ENCODE data around the gene POU2F3.
"Not testable (repeated sequence)": the region's sequence is repeated elsewhere in the genome, so short reads cannot be mapped to it uniquely, and the experiment has no call there.

The POU2F3 gene

DNA sequence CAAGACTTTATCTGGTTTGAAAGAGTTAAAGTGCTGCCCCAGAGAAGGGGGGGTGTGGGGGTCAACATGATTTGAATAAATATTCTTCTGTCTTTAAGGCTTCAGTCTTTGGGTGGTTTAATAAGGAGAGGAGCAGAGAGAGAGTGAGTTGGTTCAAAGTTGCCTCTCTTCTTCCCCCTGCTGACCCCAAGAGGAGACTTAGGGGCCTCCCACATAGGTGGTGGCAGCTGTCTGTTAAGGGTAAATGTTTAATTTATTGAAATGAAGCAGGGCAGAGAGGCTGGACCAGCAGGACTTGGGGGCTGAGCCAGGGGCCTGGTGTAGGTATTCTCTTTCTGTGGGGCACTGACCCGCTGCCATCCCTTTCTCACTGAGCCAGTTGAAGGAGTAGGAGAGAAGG, 5.5 kb downstream of the POU2F3 start:
- Histone ChIP-seq H3K4me2 (ENCODE audit: low read length) (no peak overlapping the region), H2BK15ac (replicated peaks; ENCODE audit: low read depth) (no peak overlapping the region), H3K79me2 (ENCODE audit: control insufficient read depth, insufficient read depth, low read length) (no peaks in the 10 kb centered on the region), H3K9ac (ENCODE audit: low read length) (no peak overlapping the region), H3K4ac (ENCODE audit: low read depth, low read length) (no peak overlapping the region), H3K27ac (ENCODE audit: low read depth, low read length) (no peak overlapping the region), H4K8ac (ENCODE audit: low read depth, low read length) (no peak overlapping the region), H4K5ac (ENCODE audit: low read length) (no peak overlapping the region), H3K18ac (ENCODE audit: low read length) (no peak overlapping the region), H3K79me1 (ENCODE audit: low read length) (no peaks in the 10 kb centered on the region), H3K23ac (ENCODE audit: low read length) (no peak overlapping the region), H2BK120ac (ENCODE audit: low read depth, low read length) (no peak overlapping the region), H3K27me3 (ENCODE audit: insufficient read depth, low read length, poor library complexity) (no peaks in the 10 kb centered on the region), H3K36me3 (ENCODE audit: control insufficient read depth, insufficient read depth, low read length) (no peaks in the 10 kb centered on the region), H2AK5ac (ENCODE audit: low read length) (no peak overlapping the region), H3K4me3 (ENCODE audit: low read length) (no peak overlapping the region), H3K56ac (ENCODE audit: low read length) (no peak overlapping the region), H2BK5ac (ENCODE audit: low read length) (no peak overlapping the region), H3K4me1 (ENCODE audit: control insufficient read depth, low read depth, low read length) (no peaks in the 10 kb centered on the region)
- DNase-seq = no peak
- WGBS (ENCODE audit: extremely low coverage, insufficient coverage, low lambda C conversion rate) = no CpG with 5 or more reads among the region's 1 CpG

- H3K79me1 ChIP-seq (ENCODE audit: low read length) = no peaks in the 10 kb centered on the region
- no CpG with 5 or more reads among the region's 9 CpGs for WGBS (ENCODE audit: extremely low coverage, insufficient coverage, low lambda C conversion rate)
- H3K18ac ChIP-seq (ENCODE audit: low read length) = no peak overlapping the region
- H2BK15ac ChIP-seq (replicated peaks; ENCODE audit: low read depth) = no peak overlapping the region
- no peaks in the 10 kb centered on the region for H3K27me3 ChIP-seq (ENCODE audit: insufficient read depth, low read length, poor library complexity)
- H4K5ac ChIP-seq (ENCODE audit: low read length) = no peak overlapping the region
- H2AK5ac ChIP-seq (ENCODE audit: low read length) = no peak overlapping the region
- no peak overlapping the region for H3K4me3 ChIP-seq (ENCODE audit: low read length)
- no peak overlapping the region for H3K27ac ChIP-seq (ENCODE audit: low read depth, low read length)
- no peak for DNase-seq
- H3K56ac ChIP-seq (ENCODE audit: low read length) = no peak overlapping the region
- no peaks in the 10 kb centered on the region for H3K36me3 ChIP-seq (ENCODE audit: control insufficient read depth, insufficient read depth, low read length)
- H3K4me1 ChIP-seq (ENCODE audit: control insufficient read depth, low read depth, low read length) = no peaks in the 10 kb centered on the region
- no peak overlapping the region for H3K9ac ChIP-seq (ENCODE audit: low read length)
- H3K79me2 ChIP-seq (ENCODE audit: control insufficient read depth, insufficient read depth, low read length) = no peaks in the 10 kb centered on the region
- no peak overlapping the region for H2BK5ac ChIP-seq (ENCODE audit: low read length)
- H4K8ac ChIP-seq (ENCODE audit: low read depth, low read length) = no peak overlapping the region
- H2BK120ac ChIP-seq (ENCODE audit: low read depth, low read length) = no peak overlapping the region
- no peak overlapping the region for H3K4me2 ChIP-seq (ENCODE audit: low read length)
- H3K4ac ChIP-seq (ENCODE audit: low read depth, low read length) = no peak overlapping the region
- no peak overlapping the region for H3K23ac ChIP-seq (ENCODE audit: low read length)
These were observed 8.8 kb downstream of the POU2F3 start for GRCh38 chr11:120248551-120249278.

DNA sequence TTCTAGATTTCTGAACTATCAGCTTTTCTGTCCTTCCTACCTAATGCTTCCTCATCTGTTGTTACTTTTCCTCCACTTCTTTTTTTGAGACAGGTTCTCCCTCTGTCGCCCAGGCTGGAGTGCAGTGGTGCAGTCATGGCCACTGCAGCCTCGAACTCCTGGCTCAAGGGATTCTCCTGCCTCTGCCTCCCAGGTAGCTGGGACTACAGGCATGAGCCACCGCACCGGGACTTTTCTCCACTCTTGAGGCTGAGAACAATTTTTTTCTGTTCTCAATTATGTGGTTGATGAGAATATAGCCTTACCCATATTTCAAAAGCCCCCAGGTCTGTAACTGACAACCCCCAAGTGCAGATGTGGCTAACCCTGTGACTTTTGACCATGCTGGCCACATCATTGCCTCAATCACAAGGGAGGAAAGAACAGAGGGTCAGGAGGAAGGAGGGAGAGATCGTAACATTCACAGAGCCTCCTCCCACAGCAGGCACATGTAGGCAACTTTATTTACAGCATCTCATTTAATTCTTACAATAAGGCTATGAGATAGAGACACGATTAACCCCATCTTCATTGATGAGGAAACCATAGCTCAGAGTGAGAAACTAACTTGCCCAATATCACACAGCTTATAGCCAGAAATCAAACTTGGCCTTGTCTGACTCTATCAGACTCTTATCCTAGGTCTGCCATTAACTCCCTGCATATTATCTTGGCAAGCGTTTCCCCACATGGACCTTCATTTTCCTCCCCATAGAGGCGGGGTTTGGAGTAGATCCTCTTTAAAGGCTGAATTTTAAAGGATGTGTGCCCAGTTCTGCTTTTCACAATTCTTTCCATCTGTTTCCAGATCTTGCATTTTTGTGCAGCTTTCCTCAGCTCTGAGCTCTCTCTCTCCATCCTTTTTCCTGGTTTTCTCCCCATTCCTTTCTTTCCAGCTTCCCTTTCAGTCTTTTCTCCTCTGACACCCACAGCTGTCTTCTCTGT, 9.6 kb downstream of the POU2F3 start:
- H3K27me3 ChIP-seq (ENCODE audit: insufficient read depth, low read length, poor library complexity) = no peaks in the 10 kb centered on the region
- no peak overlapping the region for H4K8ac ChIP-seq (ENCODE audit: low read depth, low read length)
- no peaks in the 10 kb centered on the region for H3K79me1 ChIP-seq (ENCODE audit: low read length)
- no peak for DNase-seq
- no peak overlapping the region for H3K4ac ChIP-seq (ENCODE audit: low read depth, low read length)
- H3K9ac ChIP-seq (ENCODE audit: low read length) = no peak overlapping the region
- no peak overlapping the region for H3K27ac ChIP-seq (ENCODE audit: low read depth, low read length)
- no peaks in the 10 kb centered on the region for H3K36me3 ChIP-seq (ENCODE audit: control insufficient read depth, insufficient read depth, low read length)
- no peak overlapping the region for H2BK120ac ChIP-seq (ENCODE audit: low read depth, low read length)
- H2BK5ac ChIP-seq (ENCODE audit: low read length) = no peak overlapping the region
- H3K4me3 ChIP-seq (ENCODE audit: low read length) = no peak overlapping the region
- H2AK5ac ChIP-seq (ENCODE audit: low read length) = no peak overlapping the region
- H3K56ac ChIP-seq (ENCODE audit: low read length) = no peak overlapping the region
- H3K18ac ChIP-seq (ENCODE audit: low read length) = no peak overlapping the region
- WGBS (ENCODE audit: extremely low coverage, insufficient coverage, low lambda C conversion rate) = no CpG with 5 or more reads among the region's 8 CpGs
- no peak overlapping the region for H2BK15ac ChIP-seq (replicated peaks; ENCODE audit: low read depth)
- H4K5ac ChIP-seq (ENCODE audit: low read length) = no peak overlapping the region
- no peak overlapping the region for H3K4me2 ChIP-seq (ENCODE audit: low read length)
- no peaks in the 10 kb centered on the region for H3K4me1 ChIP-seq (ENCODE audit: control insufficient read depth, low read depth, low read length)
- H3K79me2 ChIP-seq (ENCODE audit: control insufficient read depth, insufficient read depth, low read length) = no peaks in the 10 kb centered on the region
- H3K23ac ChIP-seq (ENCODE audit: low read length) = no peak overlapping the region

GRCh38 chr11:120253377-120253776, 13.4 kb downstream of the POU2F3 start:
- H3K4me3 ChIP-seq (ENCODE audit: low read length); H3K36me3 ChIP-seq (ENCODE audit: control insufficient read depth, insufficient read depth, low read length); H3K4me1 ChIP-seq (ENCODE audit: control insufficient read depth, low read depth, low read length); H2BK120ac ChIP-seq (ENCODE audit: low read depth, low read length); H3K23ac ChIP-seq (ENCODE audit: low read length); H3K79me1 ChIP-seq (ENCODE audit: low read length); H2BK15ac ChIP-seq (replicated peaks; ENCODE audit: low read depth); H3K56ac ChIP-seq (ENCODE audit: low read length); H3K27ac ChIP-seq (ENCODE audit: low read depth, low read length); H2BK5ac ChIP-seq (ENCODE audit: low read length); H4K8ac ChIP-seq (ENCODE audit: low read depth, low read length); H3K27me3 ChIP-seq (ENCODE audit: insufficient read depth, low read length, poor library complexity); H3K4me2 ChIP-seq (ENCODE audit: low read length); H3K4ac ChIP-seq (ENCODE audit: low read depth, low read length); H2AK5ac ChIP-seq (ENCODE audit: low read length); DNase-seq; H3K9ac ChIP-seq (ENCODE audit: low read length); H3K18ac ChIP-seq (ENCODE audit: low read length); H3K79me2 ChIP-seq (ENCODE audit: control insufficient read depth, insufficient read depth, low read length); H4K5ac ChIP-seq (ENCODE audit: low read length): not testable (repeated sequence)
- no CpG with 5 or more reads among the region's 13 CpGs for WGBS (ENCODE audit: extremely low coverage, insufficient coverage, low lambda C conversion rate)

DNA sequence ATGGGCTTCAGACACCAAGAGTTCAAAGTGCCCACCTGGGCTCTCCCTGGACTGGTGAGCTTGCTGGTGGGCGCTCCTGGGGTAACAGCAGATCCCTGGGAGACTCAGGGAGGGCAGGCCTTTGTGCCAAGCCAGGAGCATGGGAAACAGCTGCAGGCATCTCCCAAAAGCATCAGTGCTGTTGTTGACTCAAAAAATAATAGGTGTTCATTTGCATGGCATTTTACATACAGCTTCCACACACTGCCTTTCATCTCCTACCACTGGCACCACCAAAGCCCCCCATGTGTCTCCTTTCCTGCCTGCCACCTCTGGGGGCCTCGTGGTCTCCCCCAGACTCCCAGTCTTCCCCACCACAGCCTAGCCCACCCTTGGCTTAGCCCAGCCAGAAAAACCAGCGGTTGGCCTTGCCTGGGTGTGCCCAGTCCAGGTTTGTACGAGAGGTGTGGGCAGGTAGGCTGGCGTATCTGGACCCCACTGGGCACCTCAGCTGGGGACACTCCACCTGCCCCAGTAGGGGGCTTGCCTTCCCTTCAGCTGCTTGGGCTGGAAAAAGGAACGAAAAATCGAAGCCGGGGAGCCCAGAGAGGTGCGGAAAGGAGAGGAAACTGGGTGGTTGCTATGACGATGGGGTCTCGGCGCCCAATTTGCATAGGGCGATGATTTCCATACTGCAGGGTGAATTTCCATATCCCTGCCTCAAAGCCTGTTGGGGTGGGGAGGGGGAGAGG, 15.0 kb downstream of the POU2F3 start:
- no peaks in the 10 kb centered on the region for H3K79me1 ChIP-seq (ENCODE audit: low read length)
- H3K79me2 ChIP-seq (ENCODE audit: control insufficient read depth, insufficient read depth, low read length) = no peaks in the 10 kb centered on the region
- H3K56ac ChIP-seq (ENCODE audit: low read length) = peak overlapping the region; percentile 77
- H2BK120ac ChIP-seq (ENCODE audit: low read depth, low read length) = no peak overlapping the region
- H4K5ac ChIP-seq (ENCODE audit: low read length) = no peak overlapping the region
- no peaks in the 10 kb centered on the region for H3K27me3 ChIP-seq (ENCODE audit: insufficient read depth, low read length, poor library complexity)
- H3K23ac ChIP-seq (ENCODE audit: low read length) = no peak overlapping the region
- H3K4me1 ChIP-seq (ENCODE audit: control insufficient read depth, low read depth, low read length) = peaks cover 7% of the 10 kb centered on the region
- H4K8ac ChIP-seq (ENCODE audit: low read depth, low read length) = no peak overlapping the region
- H3K27ac ChIP-seq (ENCODE audit: low read depth, low read length) = no peak overlapping the region
- H2AK5ac ChIP-seq (ENCODE audit: low read length) = no peak overlapping the region
- no peak overlapping the region for H3K4ac ChIP-seq (ENCODE audit: low read depth, low read length)
- no peak overlapping the region for H2BK5ac ChIP-seq (ENCODE audit: low read length)
- DNase-seq = peak; percentile 88
- no peak overlapping the region for H3K18ac ChIP-seq (ENCODE audit: low read length)
- peak overlapping the region; percentile 23 for H3K4me2 ChIP-seq (ENCODE audit: low read length)
- WGBS (ENCODE audit: extremely low coverage, insufficient coverage, low lambda C conversion rate) = no CpG with 5 or more reads among the region's 13 CpGs
- H2BK15ac ChIP-seq (replicated peaks; ENCODE audit: low read depth) = no peak overlapping the region
- no peak overlapping the region for H3K4me3 ChIP-seq (ENCODE audit: low read length)
- no peaks in the 10 kb centered on the region for H3K36me3 ChIP-seq (ENCODE audit: control insufficient read depth, insufficient read depth, low read length)
- H3K9ac ChIP-seq (ENCODE audit: low read length) = peak overlapping the region; percentile 54

All from mesendoderm (in vitro differentiated cells).